T-helper 17 cell (primary cell): Measurements from ENCODE around the gene BCL11B. TPM values are rescaled to one million over a fixed set of nuclear protein-coding genes. Genes with fewer than 3 reads are reported as not detected.

Experiments
- ATAC-seq: fragments of 150-1000 bp; cut with Tn5 transposase; 2 replicates; pipeline ENCODE4 v1.10.0; 2021; ENCODE audit warnings: mild to moderate bottlenecking, moderate library complexity
- DNase-seq, 3 donors: peaks; one replicate each; pipeline versions ENCODE4 v3.0.0 to v3.0.0-alpha.2; 2020 to 2021
- H3K9me3 ChIP-seq: one replicate; pipeline ENCODE4 v1.7.0; 2013; ENCODE audit warnings: low read length, mild to moderate bottlenecking; ENCODE audit not compliant: control insufficient read depth, poor library complexity, severe bottlenecking
- H3K27ac Mint-ChIP-seq: one replicate; pipeline ENCODE4 v1.8.0; 2022; ENCODE audit warnings: mild to moderate bottlenecking, moderate library complexity, mixed read lengths
- H3K27me3 Mint-ChIP-seq: one replicate; pipeline ENCODE4 v1.8.0; 2022; ENCODE audit warnings: mixed read lengths
- H3K36me3 Mint-ChIP-seq: one replicate; pipeline ENCODE4 v1.8.0; 2022; ENCODE audit warnings: low read depth, mixed read lengths
- H3K4me1 Mint-ChIP-seq: one replicate; pipeline ENCODE4 v1.8.0; 2022; ENCODE audit warnings: mild to moderate bottlenecking, mixed read lengths
- H3K4me3 Mint-ChIP-seq: one replicate; pipeline ENCODE4 v1.8.0; 2022; ENCODE audit warnings: mild to moderate bottlenecking, moderate library complexity, mixed read lengths
- total RNA-seq, 4 donors: library from RNA in 2 of 4; stranded (reverse) in 2 of 4; gene quantifications; one replicate each; pipeline ENCODE4 v1.2.3 and lab custom pipeline; 2022 to 2026

BCL11B gene
- total RNA-seq, 2 donors from 2014 or later = 167 to 174 TPM

DNA sequence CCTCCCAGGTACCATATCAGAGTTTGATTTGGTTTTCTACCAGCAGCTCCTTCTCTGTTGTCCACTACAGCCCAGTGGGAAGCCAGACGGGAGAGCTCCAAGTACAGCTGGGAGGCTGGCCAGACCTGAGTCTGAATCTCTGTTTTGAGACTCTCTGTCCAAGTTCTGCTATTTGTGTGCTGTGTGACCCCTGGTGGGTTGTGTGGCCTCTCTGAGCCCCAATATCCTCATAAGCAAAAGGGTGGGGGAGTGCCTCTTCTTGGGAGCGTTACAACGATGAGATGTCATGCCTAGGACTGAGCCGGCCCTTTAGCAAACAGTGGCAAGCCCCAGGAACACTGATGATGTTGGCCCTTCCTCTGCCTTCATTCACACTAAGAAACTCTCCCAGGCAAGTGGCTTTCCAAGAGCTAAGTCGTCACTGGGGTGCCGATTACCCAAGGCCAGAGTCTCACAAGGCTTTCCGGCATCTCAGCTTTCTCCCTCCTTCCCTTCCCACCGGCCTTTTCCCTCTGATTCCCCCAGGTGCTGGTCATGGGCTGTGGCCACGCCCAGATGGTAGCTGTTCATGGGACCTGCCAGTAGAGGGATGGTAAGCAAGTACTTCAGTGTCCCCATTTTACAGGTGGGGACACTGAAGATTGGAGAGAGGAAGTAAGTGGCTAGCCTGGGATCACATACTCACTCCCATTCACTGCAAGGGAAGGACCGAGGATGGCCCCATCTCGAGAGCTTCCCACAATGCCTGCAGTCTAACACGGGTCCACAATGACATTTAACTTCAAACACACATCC lies 47.7 kb downstream of the BCL11B start:
- H3K27ac Mint-ChIP-seq = peak overlapping the region; percentile 100
- H3K4me3 Mint-ChIP-seq = peak overlapping the region; percentile 75
- H3K9me3 ChIP-seq = no peaks in the 10 kb centered on the region
- peak; percentile 53 for ATAC-seq
- H3K27me3 Mint-ChIP-seq = no peaks in the 10 kb centered on the region
- peaks cover 18% of the 10 kb centered on the region for H3K36me3 Mint-ChIP-seq
- H3K4me1 Mint-ChIP-seq = peaks cover 81% of the 10 kb centered on the region
- no peak for DNase-seq

DNA sequence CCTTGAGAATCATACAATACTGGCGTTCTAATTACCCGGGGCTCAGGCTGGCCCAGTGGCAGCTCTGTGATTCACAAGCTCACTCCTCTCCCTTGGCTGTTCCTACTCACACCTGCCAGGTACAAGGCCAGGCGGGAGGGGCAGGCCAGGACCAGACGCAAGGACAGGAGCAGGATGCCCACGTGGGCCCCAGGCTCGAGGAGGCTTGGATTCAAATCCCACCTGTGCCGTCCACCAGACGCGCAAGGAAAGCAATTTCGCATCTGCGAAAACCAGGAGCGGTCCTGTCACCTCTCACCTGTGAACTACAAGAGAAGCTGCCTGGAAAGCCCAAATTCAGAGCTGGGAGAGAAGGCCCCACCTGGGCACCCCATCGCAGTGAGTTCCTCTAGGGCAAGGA lies 50.6 kb downstream of the BCL11B start:
- Mint-ChIP-seq H3K27me3 (no peaks in the 10 kb centered on the region), H3K4me1 (peaks cover 79% of the 10 kb centered on the region), H3K4me3 (peak overlapping the region; percentile 36), H3K27ac (peak overlapping the region; percentile 100), H3K36me3 (peaks cover 12% of the 10 kb centered on the region)
- DNase-seq = no peak
- ATAC-seq = no peak
- no peaks in the 10 kb centered on the region for H3K9me3 ChIP-seq

DNA sequence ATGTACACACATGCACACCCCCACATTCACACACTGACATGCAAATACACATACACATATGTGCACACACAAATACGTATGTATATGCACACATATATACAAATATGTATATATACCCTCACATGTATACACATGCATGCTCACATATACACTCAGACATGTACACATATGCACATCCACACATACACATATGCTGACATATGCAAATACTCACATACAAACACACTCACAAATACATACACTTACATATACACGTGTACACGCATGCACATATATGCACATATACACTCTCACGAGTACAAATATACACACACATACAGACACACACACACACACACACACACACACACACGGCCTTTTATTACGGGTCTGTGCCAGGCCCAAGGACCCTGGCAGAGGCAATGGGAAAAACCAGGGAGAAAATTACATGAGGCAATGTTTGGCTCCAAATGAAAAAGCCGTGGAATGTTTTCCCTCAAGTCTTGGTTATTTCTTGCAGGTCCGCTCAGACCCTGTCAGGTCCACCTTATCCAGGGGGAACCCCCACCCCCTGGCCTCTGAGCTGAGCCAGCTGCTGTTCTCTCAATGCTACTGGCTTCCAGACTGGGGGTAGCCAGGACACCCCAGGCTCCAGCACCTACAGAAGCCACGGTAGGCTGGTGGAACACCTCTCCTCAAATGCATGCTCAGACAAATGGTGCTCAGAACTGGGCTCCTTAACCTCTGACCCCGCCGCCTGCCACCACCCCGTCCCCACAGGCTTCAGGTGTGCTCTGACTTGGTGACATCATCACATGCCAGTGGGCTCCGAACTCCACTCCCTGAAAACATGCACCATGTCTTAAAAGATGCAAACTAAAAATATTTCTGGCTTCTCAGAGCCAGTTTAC lies 54.7 kb downstream of the BCL11B start:
- Mint-ChIP-seq H3K27me3 (no peaks in the 10 kb centered on the region), H3K27ac (peak overlapping the region; percentile 100), H3K4me3 (peak overlapping the region; percentile 94), H3K4me1 (peaks cover 74% of the 10 kb centered on the region), H3K36me3 (peaks cover 5% of the 10 kb centered on the region)
- no peaks in the 10 kb centered on the region for H3K9me3 ChIP-seq
- no peak for DNase-seq
- no peak for ATAC-seq

DNA sequence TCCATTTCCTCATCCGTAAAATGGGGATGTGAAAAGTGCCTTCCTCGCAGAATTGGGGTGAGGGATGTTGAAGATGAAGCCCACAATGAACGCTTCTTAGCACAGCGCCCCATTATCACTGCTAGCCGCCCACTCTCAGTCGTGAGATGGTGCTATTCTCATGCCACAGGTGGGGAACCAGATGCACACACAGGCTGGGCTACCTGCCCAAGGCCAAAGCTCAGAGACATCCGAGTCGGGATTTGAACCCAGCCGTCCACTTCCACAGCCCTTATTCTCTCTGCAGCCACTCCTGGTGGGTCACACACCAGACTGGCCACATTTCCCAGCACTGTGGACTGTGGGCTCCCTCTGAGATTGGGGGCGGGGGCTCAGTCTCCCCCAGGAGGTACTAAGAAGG lies 55.8 kb downstream of the BCL11B start:
- DNase-seq (no peak), ATAC-seq (peak; percentile 29)
- Mint-ChIP-seq H3K4me1 (peaks cover 75% of the 10 kb centered on the region), H3K4me3 (peak overlapping the region; percentile 94), H3K27me3 (no peaks in the 10 kb centered on the region), H3K27ac (peak overlapping the region; percentile 100), H3K36me3 (peaks cover 9% of the 10 kb centered on the region)
- H3K9me3 ChIP-seq = no peaks in the 10 kb centered on the region

DNA sequence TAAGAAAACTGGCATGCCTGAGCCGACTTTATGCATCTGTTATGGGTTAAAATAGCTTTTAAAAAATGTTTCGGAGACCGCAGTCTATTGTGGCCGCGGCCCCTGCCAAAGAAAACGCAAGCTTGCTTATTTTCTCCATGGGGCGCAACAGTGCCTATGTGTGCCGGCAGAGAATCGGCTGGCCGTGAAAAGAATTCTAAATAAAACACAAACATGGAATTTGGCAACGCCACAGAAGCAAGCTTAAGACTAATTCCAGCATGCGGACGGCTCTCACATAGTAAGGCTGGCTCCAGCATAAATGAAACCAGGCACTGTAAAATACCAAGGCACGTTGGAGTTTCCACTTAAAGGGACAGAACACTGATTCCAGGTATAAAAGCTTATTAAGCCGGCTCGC lies 56.7 kb downstream of the BCL11B start:
- peak overlapping the region; percentile 94 for H3K4me3 Mint-ChIP-seq
- peak overlapping the region; percentile 100 for H3K27ac Mint-ChIP-seq
- DNase-seq = no peak

DNA sequence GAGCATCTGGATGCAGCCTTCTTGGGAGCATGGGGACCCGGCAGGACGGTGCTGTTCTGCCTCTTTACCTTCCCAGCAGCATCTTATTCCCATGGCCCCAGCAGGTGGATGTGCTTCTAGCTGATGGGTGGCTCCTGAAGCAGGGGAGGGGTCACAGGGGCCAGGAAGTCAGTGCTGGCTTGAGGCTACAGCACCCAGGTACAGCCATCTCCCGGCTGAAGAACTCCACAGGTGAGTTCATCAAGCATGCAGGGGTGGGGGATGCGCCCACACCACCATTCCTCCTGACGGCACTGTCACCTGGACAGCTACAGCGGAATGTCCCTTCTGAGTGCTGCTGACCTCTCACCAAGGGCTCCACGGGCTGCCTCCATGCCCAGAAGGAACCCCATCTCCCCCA lies 57.3 kb downstream of the BCL11B start:
- peak overlapping the region; percentile 94 for H3K4me3 Mint-ChIP-seq
- no peak for ATAC-seq
- no peaks in the 10 kb centered on the region for H3K27me3 Mint-ChIP-seq
- no peak for DNase-seq
- H3K27ac Mint-ChIP-seq = peak overlapping the region; percentile 100
- H3K36me3 Mint-ChIP-seq = peaks cover 5% of the 10 kb centered on the region
- H3K9me3 ChIP-seq = no peaks in the 10 kb centered on the region
- peaks cover 78% of the 10 kb centered on the region for H3K4me1 Mint-ChIP-seq

More for the DNA sequence above, 56.7 kb downstream of the BCL11B start:
- no peaks in the 10 kb centered on the region for H3K27me3 Mint-ChIP-seq
- ATAC-seq = no peak
- peaks cover 8% of the 10 kb centered on the region for H3K36me3 Mint-ChIP-seq
- no peaks in the 10 kb centered on the region for H3K9me3 ChIP-seq
- peaks cover 78% of the 10 kb centered on the region for H3K4me1 Mint-ChIP-seq

DNA sequence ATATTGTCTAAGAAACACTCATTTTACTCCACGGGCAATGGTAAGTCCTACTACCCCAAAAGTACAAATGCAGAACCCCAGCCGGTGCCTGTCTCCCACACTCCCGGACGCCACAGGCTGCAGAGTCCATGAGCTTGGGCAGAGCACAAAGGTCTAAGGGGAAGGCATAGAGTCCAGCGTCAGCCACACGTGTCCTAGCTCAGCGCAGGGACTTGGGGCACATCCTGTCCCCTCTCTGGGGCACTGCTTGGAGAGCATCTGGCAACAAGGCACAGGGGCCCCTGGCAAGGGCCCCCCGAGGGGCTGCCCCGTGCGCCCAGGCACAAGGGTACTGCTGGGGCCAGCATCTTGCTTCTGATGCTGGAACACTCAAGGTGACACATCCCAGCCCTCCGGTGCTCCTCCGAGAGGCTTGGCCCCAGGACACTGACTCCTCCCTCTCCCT lies 58.4 kb downstream of the BCL11B start:
- Mint-ChIP-seq H3K36me3 (peaks cover 5% of the 10 kb centered on the region), H3K4me3 (peak overlapping the region; percentile 94), H3K27ac (peak overlapping the region; percentile 100), H3K4me1 (peaks cover 79% of the 10 kb centered on the region), H3K27me3 (no peaks in the 10 kb centered on the region)
- DNase-seq (no peak), ATAC-seq (no peak)
- H3K9me3 ChIP-seq = no peaks in the 10 kb centered on the region

DNA sequence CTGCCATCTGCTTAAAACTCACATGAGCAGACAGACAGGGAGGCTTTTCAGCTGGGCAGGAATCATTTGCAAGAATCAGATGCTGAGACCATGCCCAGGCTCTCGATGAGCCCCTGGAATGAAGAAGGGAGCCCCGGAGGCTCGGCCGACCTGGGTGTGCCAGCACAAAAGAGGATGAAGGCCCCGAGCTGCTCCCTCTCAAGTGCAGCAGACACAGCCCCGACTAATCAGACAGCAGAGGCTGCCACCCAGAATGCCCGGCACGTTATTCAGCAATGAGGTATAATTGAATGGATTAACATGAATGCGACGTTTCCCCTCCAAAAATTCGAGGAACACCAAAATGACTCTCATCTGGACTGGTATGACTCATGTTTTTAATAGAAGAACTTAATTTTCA lies 58.9 kb downstream of the BCL11B start:
- ATAC-seq = no peak
- peaks cover 5% of the 10 kb centered on the region for H3K36me3 Mint-ChIP-seq
- H3K27ac Mint-ChIP-seq = peak overlapping the region; percentile 100
- DNase-seq = no peak
- H3K9me3 ChIP-seq = no peaks in the 10 kb centered on the region
- no peaks in the 10 kb centered on the region for H3K27me3 Mint-ChIP-seq
- H3K4me1 Mint-ChIP-seq = peaks cover 78% of the 10 kb centered on the region
- H3K4me3 Mint-ChIP-seq = peak overlapping the region; percentile 94

DNA sequence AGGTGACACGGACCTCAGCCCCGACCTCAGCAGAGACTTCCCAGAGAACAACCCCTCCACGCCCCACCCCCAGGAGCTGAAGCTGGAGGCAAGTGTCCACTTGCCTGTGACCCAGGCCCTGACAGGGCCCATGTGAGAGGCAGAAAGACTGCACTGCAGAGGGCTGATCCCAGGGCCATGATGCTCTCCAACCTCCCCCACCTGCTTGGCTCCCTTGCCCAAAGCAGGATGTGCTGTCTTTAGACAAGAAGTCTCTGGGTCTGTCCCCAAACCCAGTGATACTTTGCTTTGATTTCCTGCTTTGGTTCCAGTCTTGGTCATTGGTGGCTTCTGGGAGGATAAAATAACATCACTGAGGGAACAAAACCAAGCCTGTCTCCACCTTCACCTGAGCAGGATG lies 59.4 kb downstream of the BCL11B start:
- peaks cover 82% of the 10 kb centered on the region for H3K4me1 Mint-ChIP-seq
- no peaks in the 10 kb centered on the region for H3K27me3 Mint-ChIP-seq
- H3K27ac Mint-ChIP-seq = peak overlapping the region; percentile 100
- ATAC-seq (peak; percentile 38), DNase-seq (no peak)
- H3K36me3 Mint-ChIP-seq = peaks cover 5% of the 10 kb centered on the region
- peak overlapping the region; percentile 94 for H3K4me3 Mint-ChIP-seq
- no peaks in the 10 kb centered on the region for H3K9me3 ChIP-seq

DNA sequence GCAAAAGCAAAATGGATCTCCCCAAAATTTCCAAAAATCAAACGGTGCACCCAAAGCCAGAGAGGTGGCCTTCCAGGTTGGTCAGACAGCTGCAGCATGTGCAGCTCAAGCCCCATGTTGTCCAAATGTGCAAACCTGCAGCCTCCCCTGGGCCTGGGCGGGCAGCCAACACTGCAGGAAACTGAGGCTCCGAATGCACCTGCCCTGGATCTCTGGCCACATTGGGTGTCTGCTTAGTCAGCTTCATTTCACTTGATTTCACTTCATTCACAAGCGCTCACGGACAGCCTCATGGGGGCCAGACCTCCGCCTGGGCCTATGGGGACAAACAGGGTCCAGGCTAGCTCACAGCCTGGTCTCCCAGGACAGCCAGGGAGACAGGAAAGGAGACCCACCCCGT lies 59.8 kb downstream of the BCL11B start:
- H3K27ac Mint-ChIP-seq = peak overlapping the region; percentile 100
- H3K27me3 Mint-ChIP-seq = no peaks in the 10 kb centered on the region
- no peaks in the 10 kb centered on the region for H3K9me3 ChIP-seq
- ATAC-seq (no peak), DNase-seq (no peak)
- H3K4me1 Mint-ChIP-seq = peaks cover 82% of the 10 kb centered on the region
- peaks cover 5% of the 10 kb centered on the region for H3K36me3 Mint-ChIP-seq
- peak overlapping the region; percentile 94 for H3K4me3 Mint-ChIP-seq

DNA sequence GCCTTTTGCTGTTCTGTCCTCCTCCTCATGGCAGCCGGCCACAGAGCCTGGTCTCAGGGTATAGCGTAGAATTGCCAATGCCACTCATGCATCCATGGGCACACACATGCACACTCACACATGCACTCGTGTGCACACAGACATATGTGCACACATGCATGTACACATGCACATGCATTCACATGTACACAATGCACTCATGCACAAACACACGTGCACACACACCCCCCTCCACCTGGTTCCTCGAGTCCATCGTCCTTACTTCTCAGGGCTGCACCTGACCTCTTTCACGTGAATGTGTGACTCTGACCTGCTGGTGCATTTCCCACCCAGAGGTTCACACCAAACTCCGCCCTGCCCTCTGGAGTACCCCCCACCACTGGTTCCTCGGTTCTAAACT lies 60.6 kb downstream of the BCL11B start:
- peak overlapping the region; percentile 94 for H3K4me3 Mint-ChIP-seq
- peaks cover 82% of the 10 kb centered on the region for H3K4me1 Mint-ChIP-seq
- no peaks in the 10 kb centered on the region for H3K27me3 Mint-ChIP-seq
- no peaks in the 10 kb centered on the region for H3K9me3 ChIP-seq
- H3K36me3 Mint-ChIP-seq = peaks cover 3% of the 10 kb centered on the region
- peak overlapping the region; percentile 100 for H3K27ac Mint-ChIP-seq
- ATAC-seq (no peak), DNase-seq (no peak)

DNA sequence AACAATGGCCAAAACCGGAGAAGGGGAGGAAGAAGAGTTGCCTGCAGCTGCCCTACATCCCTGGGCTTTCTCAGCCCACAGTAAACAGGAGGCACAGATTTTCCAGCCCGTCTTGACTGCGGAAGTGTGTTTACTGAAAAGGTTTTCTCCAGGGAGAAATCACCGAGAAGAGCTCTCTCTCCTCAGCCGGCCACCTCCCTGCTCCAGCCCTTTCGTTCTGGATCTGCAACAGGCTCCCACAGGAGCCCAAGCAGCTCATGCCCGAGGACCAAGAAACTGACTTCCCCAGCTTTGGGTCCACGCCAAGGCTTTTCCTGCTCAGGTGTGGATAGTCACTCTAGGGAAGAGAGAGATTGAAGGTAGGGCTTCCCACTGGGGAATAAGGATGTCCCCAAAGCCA lies 61.7 kb downstream of the BCL11B start:
- peaks cover 85% of the 10 kb centered on the region for H3K4me1 Mint-ChIP-seq
- H3K36me3 Mint-ChIP-seq = peaks cover 3% of the 10 kb centered on the region
- DNase-seq (no peak), ATAC-seq (no peak)
- H3K27me3 Mint-ChIP-seq = no peaks in the 10 kb centered on the region
- peak overlapping the region; percentile 94 for H3K4me3 Mint-ChIP-seq
- H3K9me3 ChIP-seq = no peaks in the 10 kb centered on the region
- H3K27ac Mint-ChIP-seq = peak overlapping the region; percentile 100

DNA sequence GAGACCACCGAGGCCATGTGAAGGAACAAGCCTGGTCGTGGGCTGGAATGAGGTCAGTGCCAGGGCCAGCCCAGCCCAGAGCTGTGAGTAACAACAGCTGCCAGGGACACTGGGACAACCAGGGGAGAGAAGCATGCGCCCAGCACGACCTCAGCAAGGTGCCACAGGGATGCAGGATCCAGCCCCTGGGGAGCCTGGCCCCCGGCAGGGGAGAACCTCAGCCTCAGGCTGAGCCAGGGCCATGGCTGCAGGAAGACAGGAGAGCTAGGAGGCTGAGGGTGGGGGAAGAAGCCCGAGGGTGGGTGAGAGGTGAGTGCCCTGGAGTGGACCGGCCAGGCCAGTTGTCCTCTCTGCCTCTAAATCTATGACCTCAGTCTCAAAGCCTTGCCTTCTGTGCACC lies 62.6 kb downstream of the BCL11B start:
- peaks cover 88% of the 10 kb centered on the region for H3K4me1 Mint-ChIP-seq
- no peaks in the 10 kb centered on the region for H3K9me3 ChIP-seq
- H3K27me3 Mint-ChIP-seq = no peaks in the 10 kb centered on the region
- peaks cover 3% of the 10 kb centered on the region for H3K36me3 Mint-ChIP-seq
- ATAC-seq = no peak
- H3K27ac Mint-ChIP-seq = peak overlapping the region; percentile 100
- no peak for DNase-seq
- H3K4me3 Mint-ChIP-seq = peak overlapping the region; percentile 94
